Measurements from ENCODE around the gene CCN2.

The CCN2 gene

GRCh38 chr6:131980791-131981623, 29.8 kb upstream of the CCN2 start:
- no peak overlapping the region for H3K27ac ChIP-seq (ENCODE audit: low read depth, low read length)
- no peak overlapping the region for H3K9ac ChIP-seq (ENCODE audit: low read length)

GRCh38 chr6:131980338-131980790, 29.2 kb upstream of the CCN2 start:
- Histone ChIP-seq H3K27me3 (ENCODE audit: control insufficient read depth in 1 of 2, insufficient read depth in 2 of 2, low read length in 2 of 2) (no peaks in the 10 kb centered on the region), H3K9ac (ENCODE audit: low read length) (no peak overlapping the region), H3K36me3 (ENCODE audit: insufficient read depth, low read length) (no peaks in the 10 kb centered on the region), H3K4me1 (ENCODE audit: insufficient read depth, low read length) (peaks cover 20% of the 10 kb centered on the region), H3K4me3 (ENCODE audit: low read depth in 1 of 2, low read length in 2 of 2) (no peak overlapping the region), H3K9me3 (ENCODE audit: low read length) (no peaks in the 10 kb centered on the region), H3K27ac (ENCODE audit: low read depth, low read length) (no peak overlapping the region)

More at GRCh38 chr6:131980791-131981623, 29.8 kb upstream of the CCN2 start:
- Histone ChIP-seq H3K4me1 (ENCODE audit: insufficient read depth, low read length) (peaks cover 20% of the 10 kb centered on the region), H3K36me3 (ENCODE audit: insufficient read depth, low read length) (no peaks in the 10 kb centered on the region), H3K4me3 (ENCODE audit: low read depth in 1 of 2, low read length in 2 of 2) (no peak overlapping the region), H3K9me3 (ENCODE audit: low read length) (no peaks in the 10 kb centered on the region), H3K27me3 (ENCODE audit: control insufficient read depth in 1 of 2, insufficient read depth in 2 of 2, low read length in 2 of 2) (no peaks in the 10 kb centered on the region)

GRCh38 chr6:131979515-131980337, 28.6 kb upstream of the CCN2 start:
- Histone ChIP-seq H3K27ac (ENCODE audit: low read depth, low read length) (no peak overlapping the region), H3K36me3 (ENCODE audit: insufficient read depth, low read length) (no peaks in the 10 kb centered on the region), H3K4me1 (ENCODE audit: insufficient read depth, low read length) (peaks cover 20% of the 10 kb centered on the region)

GRCh38 chr6:131978522-131978921, 27.4 kb upstream of the CCN2 start:
- Histone ChIP-seq H3K4me1 (ENCODE audit: insufficient read depth, low read length) (peaks cover 20% of the 10 kb centered on the region), H3K36me3 (ENCODE audit: insufficient read depth, low read length) (no peaks in the 10 kb centered on the region), H3K9ac (ENCODE audit: low read length) (no peak overlapping the region), H3K27ac (ENCODE audit: low read depth, low read length) (no peak overlapping the region), H3K27me3 (ENCODE audit: control insufficient read depth in 1 of 2, insufficient read depth in 2 of 2, low read length in 2 of 2) (no peaks in the 10 kb centered on the region), H3K9me3 (ENCODE audit: low read length) (no peaks in the 10 kb centered on the region), H3K4me3 (ENCODE audit: low read depth in 1 of 2, low read length in 2 of 2) (no peak overlapping the region)

More at GRCh38 chr6:131979515-131980337, 28.6 kb upstream of the CCN2 start:
- Histone ChIP-seq H3K4me3 (ENCODE audit: low read depth in 1 of 2, low read length in 2 of 2) (no peak overlapping the region), H3K27me3 (ENCODE audit: control insufficient read depth in 1 of 2, insufficient read depth in 2 of 2, low read length in 2 of 2) (no peaks in the 10 kb centered on the region), H3K9me3 (ENCODE audit: low read length) (no peaks in the 10 kb centered on the region), H3K9ac (ENCODE audit: low read length) (no peak overlapping the region)

- peaks cover 20% of the 10 kb centered on the region for H3K4me1 ChIP-seq (ENCODE audit: insufficient read depth, low read length)
- no peak overlapping the region for H3K9ac ChIP-seq (ENCODE audit: low read length)
- H3K4me3 ChIP-seq (ENCODE audit: low read depth in 1 of 2, low read length in 2 of 2): no peak overlapping the region
- H3K27me3 ChIP-seq (ENCODE audit: control insufficient read depth in 1 of 2, insufficient read depth in 2 of 2, low read length in 2 of 2): no peaks in the 10 kb centered on the region
- H3K27ac ChIP-seq (ENCODE audit: low read depth, low read length): no peak overlapping the region
- H3K9me3 ChIP-seq (ENCODE audit: low read length): no peaks in the 10 kb centered on the region
- H3K36me3 ChIP-seq (ENCODE audit: insufficient read depth, low read length): no peaks in the 10 kb centered on the region
Observed at GRCh38 chr6:131976545-131977061, 25.4 kb upstream of the CCN2 start.

- no peak overlapping the region for H3K27ac ChIP-seq (ENCODE audit: low read depth, low read length)
- H3K4me1 ChIP-seq (ENCODE audit: insufficient read depth, low read length): peaks cover 10% of the 10 kb centered on the region
- no peaks in the 10 kb centered on the region for H3K36me3 ChIP-seq (ENCODE audit: insufficient read depth, low read length)
- H3K27me3 ChIP-seq (ENCODE audit: control insufficient read depth in 1 of 2, insufficient read depth in 2 of 2, low read length in 2 of 2): no peaks in the 10 kb centered on the region
- H3K4me3 ChIP-seq (ENCODE audit: low read depth in 1 of 2, low read length in 2 of 2): no peak overlapping the region
- H3K9ac ChIP-seq (ENCODE audit: low read length): no peak overlapping the region
- no peaks in the 10 kb centered on the region for H3K9me3 ChIP-seq (ENCODE audit: low read length)
Observed at GRCh38 chr6:131972741-131973140, 21.6 kb upstream of the CCN2 start.

- H3K27ac ChIP-seq (ENCODE audit: low read depth, low read length): no peak overlapping the region
- H3K36me3 ChIP-seq (ENCODE audit: insufficient read depth, low read length): no peaks in the 10 kb centered on the region
- no peaks in the 10 kb centered on the region for H3K27me3 ChIP-seq (ENCODE audit: control insufficient read depth in 1 of 2, insufficient read depth in 2 of 2, low read length in 2 of 2)
- no peaks in the 10 kb centered on the region for H3K9me3 ChIP-seq (ENCODE audit: low read length)
- H3K9ac ChIP-seq (ENCODE audit: low read length): no peak overlapping the region
- no peak overlapping the region for H3K4me3 ChIP-seq (ENCODE audit: low read depth in 1 of 2, low read length in 2 of 2)
- H3K4me1 ChIP-seq (ENCODE audit: insufficient read depth, low read length): no peaks in the 10 kb centered on the region
Observed at GRCh38 chr6:131970076-131970859, 19.1 kb upstream of the CCN2 start.

- H3K36me3 ChIP-seq (ENCODE audit: insufficient read depth, low read length): no peaks in the 10 kb centered on the region
- no peaks in the 10 kb centered on the region for H3K9me3 ChIP-seq (ENCODE audit: low read length)
- no peak overlapping the region for H3K9ac ChIP-seq (ENCODE audit: low read length)
- H3K4me1 ChIP-seq (ENCODE audit: insufficient read depth, low read length): no peaks in the 10 kb centered on the region
- no peak overlapping the region for H3K27ac ChIP-seq (ENCODE audit: low read depth, low read length)
- H3K4me3 ChIP-seq (ENCODE audit: low read depth in 1 of 2, low read length in 2 of 2): no peak overlapping the region
- no peaks in the 10 kb centered on the region for H3K27me3 ChIP-seq (ENCODE audit: control insufficient read depth in 1 of 2, insufficient read depth in 2 of 2, low read length in 2 of 2)
Observed at GRCh38 chr6:131968656-131969055, 17.5 kb upstream of the CCN2 start.

- Histone ChIP-seq H3K36me3 (ENCODE audit: insufficient read depth, low read length) (no peaks in the 10 kb centered on the region), H3K27ac (ENCODE audit: low read depth, low read length) (no peak overlapping the region), H3K27me3 (ENCODE audit: control insufficient read depth in 1 of 2, insufficient read depth in 2 of 2, low read length in 2 of 2) (no peaks in the 10 kb centered on the region), H3K9me3 (ENCODE audit: low read length) (no peaks in the 10 kb centered on the region), H3K4me1 (ENCODE audit: insufficient read depth, low read length) (no peaks in the 10 kb centered on the region), H3K9ac (ENCODE audit: low read length) (no peak overlapping the region), H3K4me3 (ENCODE audit: low read depth in 1 of 2, low read length in 2 of 2) (no peak overlapping the region)
Observed at GRCh38 chr6:131967948-131968347, 16.8 kb upstream of the CCN2 start.

GRCh38 chr6:131966443-131966842, 15.3 kb upstream of the CCN2 start:
- Histone ChIP-seq H3K9ac (ENCODE audit: low read length) (no peak overlapping the region), H3K4me3 (ENCODE audit: low read depth in 1 of 2, low read length in 2 of 2) (no peak overlapping the region), H3K4me1 (ENCODE audit: insufficient read depth, low read length) (no peaks in the 10 kb centered on the region), H3K9me3 (ENCODE audit: low read length) (no peaks in the 10 kb centered on the region), H3K36me3 (ENCODE audit: insufficient read depth, low read length) (no peaks in the 10 kb centered on the region), H3K27me3 (ENCODE audit: control insufficient read depth in 1 of 2, insufficient read depth in 2 of 2, low read length in 2 of 2) (no peaks in the 10 kb centered on the region), H3K27ac (ENCODE audit: low read depth, low read length) (no peak overlapping the region)

- H3K4me1 ChIP-seq (ENCODE audit: insufficient read depth, low read length): no peaks in the 10 kb centered on the region
- no peaks in the 10 kb centered on the region for H3K27me3 ChIP-seq (ENCODE audit: control insufficient read depth in 1 of 2, insufficient read depth in 2 of 2, low read length in 2 of 2)
- H3K27ac ChIP-seq (ENCODE audit: low read depth, low read length): no peak overlapping the region
- H3K4me3 ChIP-seq (ENCODE audit: low read depth in 1 of 2, low read length in 2 of 2): no peak overlapping the region
- no peaks in the 10 kb centered on the region for H3K9me3 ChIP-seq (ENCODE audit: low read length)
- H3K36me3 ChIP-seq (ENCODE audit: insufficient read depth, low read length): no peaks in the 10 kb centered on the region
- H3K9ac ChIP-seq (ENCODE audit: low read length): no peak overlapping the region
Observed at GRCh38 chr6:131963063-131963462, 11.9 kb upstream of the CCN2 start.

Measured in muscle layer of colon (tissue), 2 donors.